A549 (cell line): ENCODE data around the gene LGR6. TPM values are rescaled to one million over a fixed set of nuclear protein-coding genes. Genes with fewer than 3 reads are reported as not detected.
"Not testable (repeated sequence)": the region's sequence is repeated elsewhere in the genome, so short reads cannot be mapped to it uniquely, and the experiment has no call there.

Experiments used
- ATAC-seq, 2 experiments: fragments of 200-7000 bp in 1 of 2; fragments of >200 bp in 1 of 2; cut with Nextera tagmentation in 1 of 2; cut with Tn5 transposase in 1 of 2; 3 replicates each; pipeline versions ENCODE4 v1.8.0 to v1.9.1; 2018 to 2020; ENCODE audit warnings: mild to moderate bottlenecking in 1 of 2, moderate library complexity in 1 of 2
- CTCF ChIA-PET: fragments of 300-600 bp; sonication (Branson Sonifier 250); formaldehyde crosslinking; extraction: SDS; loops from one replicate; lab custom pipeline; 2021; ENCODE audit warnings: antibody characterized with exemption, inconsistent platforms; lab: Yijun Ruan, JAX
- POLR2A ChIA-PET: fragments of 350-600 bp; formaldehyde crosslinking; extraction: SDS; loops from one replicate; lab custom pipeline; 2021; ENCODE audit warnings: antibody characterized with exemption, inconsistent platforms; lab: Yijun Ruan, JAX
- DNase-seq, 2 experiments: peaks; one replicate each; pipeline versions ENCODE4 v3.0.0 to v3.0.0-alpha.2; 2011 to 2016; ENCODE audit warnings: low read depth in 1 of 2, low spot score in 1 of 2
- FAIRE-seq: peaks from 2 replicates; lab custom pipeline; 2011; peaks lifted over from hg19 to GRCh38; lab: Jason Lieb, UNC
- H3K27ac ChIP-seq, 2 experiments: fragments of >200 bp; sonication (Bioruptor Twin); formaldehyde crosslinking; 3 replicates each; pipeline ENCODE4 v1.5.1; 2016 to 2017
- H3K4me1 ChIP-seq: fragments of >200 bp; sonication (Bioruptor Twin); formaldehyde crosslinking; 3 replicates; pipeline ENCODE4 v1.6.1; 2016
- H3K4me2 ChIP-seq: fragments of >200 bp; sonication (Bioruptor Twin); formaldehyde crosslinking; 3 replicates; pipeline ENCODE4 v1.6.1; 2016
- H3K4me3 ChIP-seq: fragments of >200 bp; sonication (Bioruptor Twin); formaldehyde crosslinking; 3 replicates; pipeline ENCODE4 v1.5.1; 2016
- H3K9me3 ChIP-seq: fragments of >200 bp; sonication (Bioruptor Twin); formaldehyde crosslinking; 3 replicates; pipeline ENCODE4 v1.6.1; 2016
- CBX2 ChIP-seq: fragments of 200-600 bp; sonication (generic); IDR thresholded peaks from 2 replicates; pipeline ENCODE4 v1.6.1; 2016; ENCODE audit warnings: low read depth, mild to moderate bottlenecking, borderline replicate concordance
- CEBPB ChIP-seq, 2 experiments: fragments of >200 bp in 1 of 2; sonication (Bioruptor Twin) in 1 of 2; formaldehyde crosslinking in 1 of 2; IDR thresholded peaks; 2 replicates each; pipeline ENCODE4 v1.6.1; 2012 to 2016
- EHMT2 ChIP-seq: fragments of 200-600 bp; sonication (generic); IDR thresholded peaks from 2 replicates; pipeline ENCODE4 v1.6.1; 2016; ENCODE audit warnings: antibody characterized with exemption, low read depth, mild to moderate bottlenecking, moderate library complexity
- FOXS1 ChIP-seq: fragments of 250-450 bp; sonication (Bioruptor Pico); IDR thresholded peaks from 2 replicates; pipeline ENCODE4 v1.5.0; 2020; ENCODE audit warnings: mild to moderate bottlenecking, moderate library complexity
- HEYL ChIP-seq: fragments of 250-450 bp; sonication (Bioruptor Pico); IDR thresholded peaks from 2 replicates; pipeline ENCODE4 v1.8.0; 2021; ENCODE audit warnings: mild to moderate bottlenecking, moderate library complexity
- HOXA7 ChIP-seq: fragments of 250-450 bp; sonication (Bioruptor Pico); IDR thresholded peaks from 2 replicates; pipeline ENCODE4 v1.5.0; 2020; ENCODE audit warnings: mild to moderate bottlenecking, moderate library complexity
- HOXB13 ChIP-seq: fragments of 250-450 bp; sonication (Bioruptor Pico); IDR thresholded peaks from 2 replicates; pipeline ENCODE4 v1.5.0; 2020; ENCODE audit warnings: low read depth, mild to moderate bottlenecking, moderate library complexity
- JUNB ChIP-seq: fragments of >200 bp; sonication (Bioruptor Twin); formaldehyde crosslinking; IDR thresholded peaks from 2 replicates; pipeline ENCODE4 v1.6.1; 2016
- KDM1A ChIP-seq: fragments of 200-600 bp; sonication (generic); IDR thresholded peaks from 2 replicates; pipeline ENCODE4 v1.6.1; 2016; ENCODE audit warnings: low read depth, mild to moderate bottlenecking
- KDM5A ChIP-seq: fragments of 200-600 bp; sonication (generic); IDR thresholded peaks from 2 replicates; pipeline ENCODE4 v1.6.1; 2016; ENCODE audit warnings: antibody characterized with exemption, mild to moderate bottlenecking
- MAFK ChIP-seq: fragments of 450-650 bp; IDR thresholded peaks from 2 replicates; pipeline ENCODE4 v1.6.1; 2014; ENCODE audit not compliant: partially characterized antibody
- MAZ ChIP-seq: fragments of 150-350 bp; IDR thresholded peaks from 2 replicates; pipeline ENCODE4 v1.6.1; 2014; ENCODE audit warnings: antibody characterized with exemption, low read depth, low read length, borderline replicate concordance
- NFE2L2 ChIP-seq: fragments of 150-350 bp; conservative IDR thresholded peaks from 2 replicates; pipeline ENCODE4 v1.6.1; 2014; ENCODE audit warnings: low read length
- PHF8 ChIP-seq: fragments of 200-600 bp; sonication (generic); IDR thresholded peaks from 2 replicates; pipeline ENCODE4 v1.6.1; 2016; ENCODE audit warnings: low read depth, mild to moderate bottlenecking, antibody characterized with exemption, moderate library complexity, borderline replicate concordance
- POLR2A ChIP-seq: IDR thresholded peaks from 2 replicates; pipeline ENCODE4 v1.6.1; 2012; ENCODE audit warnings: mild to moderate bottlenecking, low read length
- POLR2AphosphoS2 ChIP-seq: conservative IDR thresholded peaks from 2 replicates; pipeline ENCODE4 v1.6.1; 2012; ENCODE audit warnings: low read length, improper control_type of control experiment, inconsistent platforms
- SREBF2 ChIP-seq: fragments of 450-650 bp; IDR thresholded peaks from 2 replicates; pipeline ENCODE4 v1.6.1; 2014; ENCODE audit warnings: mild to moderate bottlenecking, moderate library complexity
- TFCP2L1 ChIP-seq: fragments of 250-450 bp; sonication (Bioruptor Pico); IDR thresholded peaks from 2 replicates; pipeline ENCODE4 v1.5.0; 2021; ENCODE audit warnings: mild to moderate bottlenecking
- TP53 ChIP-seq: fragments of 250-450 bp; sonication (Bioruptor Pico); IDR thresholded peaks from 2 replicates; pipeline ENCODE4 v1.5.0; 2021; ENCODE audit warnings: mild to moderate bottlenecking, moderate library complexity
- ZC3H11A ChIP-seq: fragments of 450-650 bp; IDR thresholded peaks from 2 replicates; pipeline ENCODE4 v1.6.1; 2014; ENCODE audit warnings: antibody characterized with exemption, mild to moderate bottlenecking
- ZFP36 ChIP-seq: fragments of 450-650 bp; IDR thresholded peaks from 2 replicates; pipeline ENCODE4 v1.6.1; 2014; ENCODE audit warnings: borderline replicate concordance; ENCODE audit not compliant: partially characterized antibody
- ZNF302 ChIP-seq: fragments of 250-450 bp; sonication (Bioruptor Pico); IDR thresholded peaks from 2 replicates; pipeline ENCODE4 v1.9.0; 2021; ENCODE audit warnings: inconsistent platforms, mild to moderate bottlenecking, moderate library complexity
- WGBS: methylation state at CpG from one replicate; pipeline ENCODE4 v1.1.6; 2017; ENCODE audit errors: missing lambda C conversion rate; 5-methylcytosine and 5-hydroxymethylcytosine counted together
- polyA plus RNA-seq, 4 experiments: library from polyadenylated mRNA; depleted of rRNA in 3 of 4; stranded (reverse); fragments of >200 nt; fragmentation: RNase III in 1 of 4; extraction: RNeasy Plus Mini Kit Qiagen cat#74134 plus additional on column Dnase treatment in 1 of 4; gene quantifications; 2 replicates in 3 of 4; 3 replicates in 1 of 4; pipeline ENCODE4 v1.2.3, GENCODE V29; 2011 to 2017
- TF ChIP-seq, protein P1 (sequence below): fragments of >200 bp; sonication (Bioruptor Twin); formaldehyde crosslinking; IDR thresholded peaks from 3 replicates; pipeline ENCODE4 v1.5.1; 2016
- TF ChIP-seq, protein P2 (sequence below): fragments of >200 bp; sonication (Bioruptor Twin); formaldehyde crosslinking; IDR thresholded peaks from 2 replicates; pipeline ENCODE4 v1.6.1; 2016
- TF ChIP-seq, protein P3 (sequence below): fragments of >200 bp; sonication (Bioruptor Twin); formaldehyde crosslinking; IDR thresholded peaks from 3 replicates; pipeline ENCODE4 v1.6.1; 2016
- TF ChIP-seq, protein P4 (sequence below): fragments of 250-450 bp; sonication (Bioruptor Pico); IDR thresholded peaks from 2 replicates; pipeline ENCODE4 v1.5.0; 2021; ENCODE audit warnings: mild to moderate bottlenecking, moderate library complexity, borderline replicate concordance
- TF ChIP-seq, protein P5 (sequence below): fragments of 450-650 bp; IDR thresholded peaks from 2 replicates; pipeline ENCODE4 v1.6.1; 2014; ENCODE audit warnings: antibody characterized with exemption

The LGR6 gene
- polyA plus RNA-seq, 2 of the 4 experiments (the other 2 are of a cell fraction): 0.84 to 1.1 TPM

DNA sequence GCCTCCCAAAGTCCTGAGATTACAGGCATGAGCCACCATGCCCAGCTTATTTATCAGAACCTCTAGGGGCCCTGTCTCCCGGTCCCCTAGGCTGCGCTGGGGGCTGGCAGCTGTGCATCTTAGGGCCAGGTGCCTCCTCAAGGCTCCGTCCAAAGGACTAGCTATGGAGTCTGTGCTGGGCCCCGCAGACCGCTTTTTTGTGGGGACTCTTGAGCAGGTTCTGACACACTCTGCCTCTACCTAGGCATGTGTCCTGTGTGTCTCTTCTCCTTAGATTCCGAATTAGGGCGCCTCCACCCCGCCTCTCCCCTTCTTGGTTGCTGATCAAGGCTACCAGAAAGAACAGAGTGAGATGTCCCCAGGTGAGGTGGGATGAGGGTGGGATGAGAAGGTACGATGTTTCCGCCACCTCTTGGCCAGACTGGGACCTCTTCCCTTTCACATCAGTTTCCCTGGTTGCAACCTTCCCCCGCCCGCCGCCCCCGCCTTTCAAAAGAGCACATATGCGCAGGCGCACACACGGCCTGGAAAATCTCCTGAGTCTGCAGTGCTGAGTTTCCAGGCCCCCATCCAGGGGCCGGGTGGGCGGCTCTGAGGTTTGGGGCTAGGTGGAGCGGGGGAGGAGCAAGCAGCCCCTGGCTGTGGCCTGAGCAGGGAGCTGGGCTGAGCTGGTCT lies 28.2 kb upstream of the LGR6 start:
- CTCF ChIA-PET: interaction anchor here (0.6 to 3.0 kb wide), 6 partner anchors 11 to 151 kb away, joined by 3 to 9 read pairs (median 6); no protein-coding TSS in a partner anchor
- ATAC-seq: no peak
- Histone ChIP-seq H3K27ac (no peak overlapping the region), H3K4me2 (no peak overlapping the region), H3K4me1 (peaks cover 8% of the 10 kb centered on the region; the same call in 2 of the 3 replicates), H3K9me3 (no peaks in the 10 kb centered on the region), H3K4me3 (no peak overlapping the region)
- TF ChIP-seq MAFK (no peak), KDM5A (no peak), MAZ (no peak), CEBPB (IDR thresholded peaks at IDR 0.05) (no peak), PHF8 (no peak), POLR2A (no peak), JUNB (no peak), KDM1A (no peak), FOXS1 (CRISPR knock-in tag) (no peak)
- TF ChIP-seq, protein P1, sequence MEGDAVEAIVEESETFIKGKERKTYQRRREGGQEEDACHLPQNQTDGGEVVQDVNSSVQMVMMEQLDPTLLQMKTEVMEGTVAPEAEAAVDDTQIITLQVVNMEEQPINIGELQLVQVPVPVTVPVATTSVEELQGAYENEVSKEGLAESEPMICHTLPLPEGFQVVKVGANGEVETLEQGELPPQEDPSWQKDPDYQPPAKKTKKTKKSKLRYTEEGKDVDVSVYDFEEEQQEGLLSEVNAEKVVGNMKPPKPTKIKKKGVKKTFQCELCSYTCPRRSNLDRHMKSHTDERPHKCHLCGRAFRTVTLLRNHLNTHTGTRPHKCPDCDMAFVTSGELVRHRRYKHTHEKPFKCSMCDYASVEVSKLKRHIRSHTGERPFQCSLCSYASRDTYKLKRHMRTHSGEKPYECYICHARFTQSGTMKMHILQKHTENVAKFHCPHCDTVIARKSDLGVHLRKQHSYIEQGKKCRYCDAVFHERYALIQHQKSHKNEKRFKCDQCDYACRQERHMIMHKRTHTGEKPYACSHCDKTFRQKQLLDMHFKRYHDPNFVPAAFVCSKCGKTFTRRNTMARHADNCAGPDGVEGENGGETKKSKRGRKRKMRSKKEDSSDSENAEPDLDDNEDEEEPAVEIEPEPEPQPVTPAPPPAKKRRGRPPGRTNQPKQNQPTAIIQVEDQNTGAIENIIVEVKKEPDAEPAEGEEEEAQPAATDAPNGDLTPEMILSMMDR: no peak
- 83% methylated on average over 18 of the region's 20 CpGs for WGBS
- POLR2A ChIA-PET: interaction anchor here (0.6 kb wide), 1 partner anchor 11 kb away, joined by 3 read pairs; no protein-coding TSS in a partner anchor
- no peak for DNase-seq
- no peak for FAIRE-seq

DNA sequence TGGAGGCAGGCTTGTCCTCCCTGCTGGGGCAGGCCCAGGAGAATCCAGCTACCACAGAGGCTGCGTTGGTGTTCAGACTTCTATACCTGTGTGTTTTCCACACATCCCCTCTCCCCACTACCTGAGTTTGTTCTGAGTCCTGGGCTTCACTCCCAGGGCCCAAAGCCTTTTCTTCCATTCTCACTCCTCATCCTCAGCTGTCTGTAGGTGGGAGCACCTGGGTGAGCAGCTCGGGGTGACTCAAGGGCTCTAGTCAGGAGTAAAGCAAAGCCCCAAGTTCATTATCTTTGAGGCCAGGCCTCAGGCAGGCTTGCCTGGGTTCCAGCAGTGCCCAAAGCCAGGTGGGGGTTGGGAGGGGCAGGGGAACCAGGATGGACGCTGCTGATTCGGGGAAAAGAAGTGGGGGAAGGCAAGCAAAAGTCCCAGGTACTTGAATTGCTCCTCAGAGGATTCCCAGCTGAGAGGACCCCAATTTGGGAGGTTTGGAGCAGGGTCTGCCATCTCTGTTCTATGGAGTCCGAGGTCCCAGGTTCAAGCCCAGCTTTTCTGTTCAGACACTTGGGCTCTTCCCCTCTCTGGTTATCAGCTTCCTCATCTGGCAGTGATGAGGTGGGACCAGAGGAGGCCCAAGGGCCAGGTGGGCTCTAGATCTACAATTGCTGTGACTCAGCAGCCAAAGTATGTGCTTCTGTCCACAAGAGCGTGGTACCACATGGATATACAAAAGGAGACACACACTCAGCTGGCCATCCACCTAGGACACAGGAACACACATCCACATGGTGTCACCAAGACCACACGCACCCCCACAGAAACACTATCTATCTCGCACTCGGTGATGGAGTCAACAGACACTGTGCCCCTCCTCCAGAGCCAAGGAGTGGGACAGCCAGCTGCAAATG lies 27.4 kb upstream of the LGR6 start:
- ATAC-seq: no peak
- no peak overlapping the region for H3K4me2 ChIP-seq
- CTCF ChIA-PET: interaction anchor here (0.6 to 3.0 kb wide), 9 partner anchors 10 to 150 kb away, joined by 3 to 9 read pairs (median 3); no protein-coding TSS in a partner anchor

DNA sequence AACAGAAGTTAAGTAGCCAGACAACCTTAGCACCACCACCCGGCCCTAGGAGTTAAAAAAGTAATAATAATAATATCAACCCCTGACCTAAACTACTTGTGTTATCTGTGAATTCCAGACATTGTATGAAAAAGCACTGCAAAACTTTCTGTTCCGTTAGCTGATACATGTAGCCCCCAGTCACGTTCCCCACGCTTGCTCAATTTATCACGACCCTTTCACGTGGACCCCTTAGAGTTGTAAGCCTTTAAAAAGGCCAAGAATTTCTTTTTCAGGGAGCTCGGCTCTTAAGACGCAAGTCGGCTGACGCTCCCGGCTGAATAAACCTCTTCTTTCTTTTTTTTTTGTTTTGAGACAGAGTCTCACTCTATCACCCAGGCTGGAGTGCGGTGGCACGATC lies 26.5 kb upstream of the LGR6 start:
- H3K4me1 ChIP-seq, H3K9me3 ChIP-seq, H3K4me3 ChIP-seq, H3K27ac ChIP-seq, ATAC-seq, POLR2A ChIA-PET, DNase-seq, FAIRE-seq, H3K4me2 ChIP-seq: not testable (repeated sequence)
- CTCF ChIA-PET: interaction anchor here (0.8 to 3.0 kb wide), 6 partner anchors 11 to 149 kb away, joined by 3 to 9 read pairs (median 6); no protein-coding TSS in a partner anchor
- 87% methylated on average over 13 of the region's 13 CpGs for WGBS

More for the DNA sequence above, 27.4 kb upstream of the LGR6 start:
- DNase-seq (no peak), FAIRE-seq (no peak)
- POLR2A ChIA-PET: interaction anchor here (0.6 kb wide), 1 partner anchor 10 kb away, joined by 3 read pairs; no protein-coding TSS in a partner anchor
- 72% methylated on average over 9 of the region's 9 CpGs for WGBS
- H3K27ac ChIP-seq: no peak overlapping the region
- no peaks in the 10 kb centered on the region for H3K9me3 ChIP-seq
- peaks cover 8% of the 10 kb centered on the region; the same call in 2 of the 3 replicates for H3K4me1 ChIP-seq
- TF ChIP-seq, protein P2, sequence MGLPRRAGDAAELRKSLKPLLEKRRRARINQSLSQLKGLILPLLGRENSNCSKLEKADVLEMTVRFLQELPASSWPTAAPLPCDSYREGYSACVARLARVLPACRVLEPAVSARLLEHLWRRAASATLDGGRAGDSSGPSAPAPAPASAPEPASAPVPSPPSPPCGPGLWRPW: no peak
- TF ChIP-seq TFCP2L1 (CRISPR knock-in tag): no peak
- TF ChIP-seq FOXS1 (CRISPR knock-in tag): no peak
- TF ChIP-seq HOXB13 (CRISPR knock-in tag): no peak
- no peak for TF ChIP-seq POLR2AphosphoS2
- no peak for TF ChIP-seq ZC3H11A
- TF ChIP-seq KDM1A: no peak
- TF ChIP-seq, protein P3, sequence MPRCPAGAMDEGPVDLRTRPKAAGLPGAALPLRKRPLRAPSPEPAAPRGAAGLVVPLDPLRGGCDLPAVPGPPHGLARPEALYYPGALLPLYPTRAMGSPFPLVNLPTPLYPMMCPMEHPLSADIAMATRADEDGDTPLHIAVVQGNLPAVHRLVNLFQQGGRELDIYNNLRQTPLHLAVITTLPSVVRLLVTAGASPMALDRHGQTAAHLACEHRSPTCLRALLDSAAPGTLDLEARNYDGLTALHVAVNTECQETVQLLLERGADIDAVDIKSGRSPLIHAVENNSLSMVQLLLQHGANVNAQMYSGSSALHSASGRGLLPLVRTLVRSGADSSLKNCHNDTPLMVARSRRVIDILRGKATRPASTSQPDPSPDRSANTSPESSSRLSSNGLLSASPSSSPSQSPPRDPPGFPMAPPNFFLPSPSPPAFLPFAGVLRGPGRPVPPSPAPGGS: no peak
- TF ChIP-seq HEYL (CRISPR knock-in tag): no peak
- TF ChIP-seq, protein P4, sequence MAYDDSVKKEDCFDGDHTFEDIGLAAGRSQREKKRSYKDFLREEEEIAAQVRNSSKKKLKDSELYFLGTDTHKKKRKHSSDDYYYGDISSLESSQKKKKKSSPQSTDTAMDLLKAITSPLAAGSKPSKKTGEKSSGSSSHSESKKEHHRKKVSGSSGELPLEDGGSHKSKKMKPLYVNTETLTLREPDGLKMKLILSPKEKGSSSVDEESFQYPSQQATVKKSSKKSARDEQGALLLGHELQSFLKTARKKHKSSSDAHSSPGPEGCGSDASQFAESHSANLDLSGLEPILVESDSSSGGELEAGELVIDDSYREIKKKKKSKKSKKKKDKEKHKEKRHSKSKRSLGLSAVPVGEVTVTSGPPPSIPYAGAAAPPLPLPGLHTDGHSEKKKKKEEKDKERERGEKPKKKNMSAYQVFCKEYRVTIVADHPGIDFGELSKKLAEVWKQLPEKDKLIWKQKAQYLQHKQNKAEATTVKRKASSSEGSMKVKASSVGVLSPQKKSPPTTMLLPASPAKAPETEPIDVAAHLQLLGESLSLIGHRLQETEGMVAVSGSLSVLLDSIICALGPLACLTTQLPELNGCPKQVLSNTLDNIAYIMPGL (CRISPR knock-in tag): no peak
- no peak for TF ChIP-seq CBX2
- no peak for TF ChIP-seq ZNF302 (CRISPR knock-in tag)
- TF ChIP-seq HOXA7 (CRISPR knock-in tag): no peak
- no peak for TF ChIP-seq SREBF2
- TF ChIP-seq JUNB: no peak
- no peak for TF ChIP-seq TP53
- TF ChIP-seq ZFP36: no peak
- no peak for TF ChIP-seq NFE2L2
- TF ChIP-seq, protein P5, sequence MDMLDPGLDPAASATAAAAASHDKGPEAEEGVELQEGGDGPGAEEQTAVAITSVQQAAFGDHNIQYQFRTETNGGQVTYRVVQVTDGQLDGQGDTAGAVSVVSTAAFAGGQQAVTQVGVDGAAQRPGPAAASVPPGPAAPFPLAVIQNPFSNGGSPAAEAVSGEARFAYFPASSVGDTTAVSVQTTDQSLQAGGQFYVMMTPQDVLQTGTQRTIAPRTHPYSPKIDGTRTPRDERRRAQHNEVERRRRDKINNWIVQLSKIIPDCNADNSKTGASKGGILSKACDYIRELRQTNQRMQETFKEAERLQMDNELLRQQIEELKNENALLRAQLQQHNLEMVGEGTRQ: no peak
- TF ChIP-seq EHMT2: no peak
- H3K4me3 ChIP-seq: no peak overlapping the region
